C4-2B (cell line): Measurements from ENCODE around the gene GPI.

Experiments used
- CTCF ChIP-seq: fragments of 450-650 bp; conservative IDR thresholded peaks from 2 replicates; pipeline ENCODE4 v1.5.1; 2017; ENCODE audit warnings: mild to moderate bottlenecking
- ZFX ChIP-seq: fragments of 450-650 bp; IDR thresholded peaks from 2 replicates; pipeline ENCODE4 v1.6.1; 2017

- TF ChIP-seq ZFX (no peak), CTCF (no peak)
These were observed 29.1 kb upstream of the GPI start for GRCh38 chr19:34335914-34336313.
